HG02571 (cell line): ENCODE results near the gene RPL38.

Source experiments
- ATAC-seq: cut with Tn5 transposase; IDR thresholded peaks from one replicate; pipeline ENCODE4 v1.9.1; 2021; ENCODE audit warnings: mild to moderate bottlenecking, moderate library complexity; ENCODE audit not compliant: unreplicated experiment

Gene RPL38

GRCh38 chr17:74203439-74204240 is at the start of gene RPL38:
TSS of gene RPL38 (plus strand) at chr17:74203678. CDS start at chr17:74203956, 278 bp downstream.
- no peak for ATAC-seq

GRCh38 chr17:74153821-74154430 is 49.6 kb upstream of the RPL38 start:
- no peak for ATAC-seq

GRCh38 chr17:74156878-74157277 is 46.6 kb upstream of the RPL38 start:
- ATAC-seq: no peak

GRCh38 chr17:74157366-74157765 is 46.1 kb upstream of the RPL38 start:
- no peak for ATAC-seq

GRCh38 chr17:74158761-74159160 is 44.7 kb upstream of the RPL38 start:
- ATAC-seq: no peak

GRCh38 chr17:74159226-74159840 is 44.1 kb upstream of the RPL38 start:
- no peak for ATAC-seq

GRCh38 chr17:74160656-74161502 is 42.6 kb upstream of the RPL38 start:
- no peak for ATAC-seq

GRCh38 chr17:74161503-74161875 is 42.0 kb upstream of the RPL38 start:
- no peak for ATAC-seq

GRCh38 chr17:74163271-74163821 is 40.1 kb upstream of the RPL38 start:
- no peak for ATAC-seq

GRCh38 chr17:74163836-74164235 is 39.6 kb upstream of the RPL38 start:
- ATAC-seq: no peak

GRCh38 chr17:74164446-74165045 is 38.9 kb upstream of the RPL38 start:
- no peak for ATAC-seq

GRCh38 chr17:74165797-74166365 is 37.6 kb upstream of the RPL38 start:
- ATAC-seq: no peak

- ATAC-seq: no peak
Observed at GRCh38 chr17:74170924-74171323, 32.6 kb upstream of the RPL38 start.

GRCh38 chr17:74172700-74173099 is 30.8 kb upstream of the RPL38 start:
- ATAC-seq: no peak

GRCh38 chr17:74176546-74177001 is 26.9 kb upstream of the RPL38 start:
- no peak for ATAC-seq

GRCh38 chr17:74177018-74177450 is 26.4 kb upstream of the RPL38 start:
- no peak for ATAC-seq

GRCh38 chr17:74179576-74179975 is 23.9 kb upstream of the RPL38 start:
- ATAC-seq: no peak

GRCh38 chr17:74180336-74180735 is 23.1 kb upstream of the RPL38 start:
- ATAC-seq: no peak

GRCh38 chr17:74181341-74181740 is 22.1 kb upstream of the RPL38 start:
- ATAC-seq: no peak
